C4-2B (cell line): ENCODE measurements around the gene DISP3.

Source experiments
- ZFX ChIP-seq: fragments of 450-650 bp; IDR thresholded peaks from 2 replicates; pipeline ENCODE4 v1.6.1; 2017
- TF ChIP-seq, protein P1 (sequence below): fragments of 450-650 bp; conservative IDR thresholded peaks from 2 replicates; pipeline ENCODE4 v1.5.1; 2017; ENCODE audit warnings: mild to moderate bottlenecking

DNA sequence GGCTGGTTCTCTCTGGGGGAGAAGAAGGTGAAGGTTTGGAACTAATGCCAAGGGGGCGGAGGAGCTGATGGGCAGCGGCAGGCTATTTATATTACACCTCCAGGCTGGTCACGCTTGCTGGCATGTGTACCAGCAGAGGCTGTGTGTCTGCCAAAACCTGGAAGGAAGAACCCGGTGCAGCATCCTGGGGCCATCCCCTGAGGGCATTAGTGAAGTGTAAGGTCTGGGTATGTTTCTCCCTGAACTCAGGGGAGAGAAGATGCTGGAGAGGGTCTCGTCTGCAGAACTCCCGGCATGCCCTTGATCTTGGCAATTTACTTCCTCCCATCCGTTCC lies 5.3 kb downstream of the DISP3 start:
- TF ChIP-seq, protein P1, sequence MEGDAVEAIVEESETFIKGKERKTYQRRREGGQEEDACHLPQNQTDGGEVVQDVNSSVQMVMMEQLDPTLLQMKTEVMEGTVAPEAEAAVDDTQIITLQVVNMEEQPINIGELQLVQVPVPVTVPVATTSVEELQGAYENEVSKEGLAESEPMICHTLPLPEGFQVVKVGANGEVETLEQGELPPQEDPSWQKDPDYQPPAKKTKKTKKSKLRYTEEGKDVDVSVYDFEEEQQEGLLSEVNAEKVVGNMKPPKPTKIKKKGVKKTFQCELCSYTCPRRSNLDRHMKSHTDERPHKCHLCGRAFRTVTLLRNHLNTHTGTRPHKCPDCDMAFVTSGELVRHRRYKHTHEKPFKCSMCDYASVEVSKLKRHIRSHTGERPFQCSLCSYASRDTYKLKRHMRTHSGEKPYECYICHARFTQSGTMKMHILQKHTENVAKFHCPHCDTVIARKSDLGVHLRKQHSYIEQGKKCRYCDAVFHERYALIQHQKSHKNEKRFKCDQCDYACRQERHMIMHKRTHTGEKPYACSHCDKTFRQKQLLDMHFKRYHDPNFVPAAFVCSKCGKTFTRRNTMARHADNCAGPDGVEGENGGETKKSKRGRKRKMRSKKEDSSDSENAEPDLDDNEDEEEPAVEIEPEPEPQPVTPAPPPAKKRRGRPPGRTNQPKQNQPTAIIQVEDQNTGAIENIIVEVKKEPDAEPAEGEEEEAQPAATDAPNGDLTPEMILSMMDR = no peak
- TF ChIP-seq ZFX = no peak
